ENCODE data around the gene AXIN1. TPM values are rescaled to one million over a fixed set of nuclear protein-coding genes. Genes with fewer than 3 reads are reported as not detected.

The AXIN1 gene
- total RNA-seq, 1 donor from 2014 or later, result 13.5 TPM

GRCh38 chr16:289395-289997, 63.0 kb downstream of the AXIN1 start:
- intact Hi-C loops (cut with DNase I), result no loop called here

DNA sequence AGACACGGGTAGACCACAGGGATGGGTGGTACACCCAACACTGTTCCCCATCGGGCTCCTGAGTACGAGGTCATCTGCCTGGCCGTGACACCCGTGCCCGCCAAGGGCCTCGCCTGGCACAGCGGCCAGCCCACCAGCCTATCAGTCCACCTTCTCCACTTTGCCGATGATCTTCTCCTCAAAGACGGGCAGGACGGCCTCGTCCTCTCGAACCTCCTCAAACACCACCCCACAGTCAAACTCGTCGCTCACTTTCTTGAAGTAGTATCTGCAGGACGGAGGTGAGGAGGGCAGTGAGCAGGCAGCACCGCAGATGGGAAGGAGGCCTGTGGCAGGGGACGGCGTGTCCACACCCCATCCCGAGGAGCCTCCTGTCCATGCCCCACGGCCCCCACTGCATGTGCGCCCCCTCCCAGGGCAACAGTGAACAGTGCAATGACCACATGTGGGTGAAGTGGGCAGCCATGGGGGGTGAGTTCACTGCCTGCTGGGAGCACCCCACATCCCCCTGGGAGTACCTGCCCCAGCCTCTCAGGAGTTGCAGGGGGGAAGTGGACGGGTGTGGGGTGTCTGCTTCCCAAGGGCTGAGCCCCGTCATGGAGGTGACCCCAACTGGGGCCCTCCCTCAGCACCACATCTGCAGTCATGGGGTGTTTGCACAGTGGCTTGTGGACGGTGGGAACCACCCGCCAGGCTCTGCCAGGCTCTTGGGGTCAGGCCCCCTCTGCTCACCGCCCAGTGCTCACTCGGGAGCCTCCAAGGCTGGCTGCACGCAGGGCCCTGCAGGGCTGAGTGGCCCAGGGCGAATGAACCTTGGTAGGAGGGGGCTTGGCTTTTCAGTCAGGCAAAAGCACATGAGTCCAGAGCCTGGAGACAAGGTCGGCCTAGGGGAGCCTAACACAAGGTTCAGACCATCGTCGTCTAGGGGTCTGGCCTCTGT, 64.3 kb downstream of the AXIN1 start:
- intact Hi-C loops (cut with DNase I), result no loop called here
- DNase-seq (ENCODE audit: low spot score), result no peak

More at GRCh38 chr16:289395-289997, 63.0 kb downstream of the AXIN1 start:
- DNase-seq (ENCODE audit: low spot score), result no peak

DNA sequence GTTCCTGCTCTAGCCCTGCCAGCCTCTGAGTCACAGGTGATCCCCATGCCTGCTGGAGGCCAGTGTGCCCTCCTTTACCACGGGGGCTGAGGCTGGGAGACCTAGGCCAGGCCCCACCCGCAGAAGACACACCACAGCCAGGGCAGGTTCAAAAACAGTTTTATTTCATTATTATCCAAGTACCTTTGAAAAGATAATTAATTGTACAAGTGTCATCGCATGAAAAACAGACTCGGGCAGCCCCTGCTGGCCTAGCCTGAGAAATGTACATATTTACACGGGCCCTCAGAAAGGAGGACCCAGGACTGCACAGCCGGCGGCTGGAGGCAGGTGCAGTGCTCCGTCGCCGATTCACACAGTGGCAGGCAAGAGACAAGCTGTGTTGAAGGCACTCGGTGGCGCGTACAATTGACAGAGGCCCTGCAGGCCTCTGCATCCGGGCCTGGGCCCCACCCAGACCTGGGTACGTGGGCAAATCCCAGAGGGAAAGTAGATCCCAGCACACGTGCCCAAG, 65.2 kb downstream of the AXIN1 start:
- DNase-seq (ENCODE audit: low spot score), result no peak
- intact Hi-C loops (cut with DNase I), result no loop called here

GRCh38 chr16:286491-287297, 65.8 kb downstream of the AXIN1 start:
- intact Hi-C loops (cut with DNase I), result no loop called here
- DNase-seq (ENCODE audit: low spot score), result no peak

GRCh38 chr16:285146-286055, 67.1 kb downstream of the AXIN1 start:
- no peak for DNase-seq (ENCODE audit: low spot score)
- intact Hi-C loops (cut with DNase I), result no loop called here

DNA sequence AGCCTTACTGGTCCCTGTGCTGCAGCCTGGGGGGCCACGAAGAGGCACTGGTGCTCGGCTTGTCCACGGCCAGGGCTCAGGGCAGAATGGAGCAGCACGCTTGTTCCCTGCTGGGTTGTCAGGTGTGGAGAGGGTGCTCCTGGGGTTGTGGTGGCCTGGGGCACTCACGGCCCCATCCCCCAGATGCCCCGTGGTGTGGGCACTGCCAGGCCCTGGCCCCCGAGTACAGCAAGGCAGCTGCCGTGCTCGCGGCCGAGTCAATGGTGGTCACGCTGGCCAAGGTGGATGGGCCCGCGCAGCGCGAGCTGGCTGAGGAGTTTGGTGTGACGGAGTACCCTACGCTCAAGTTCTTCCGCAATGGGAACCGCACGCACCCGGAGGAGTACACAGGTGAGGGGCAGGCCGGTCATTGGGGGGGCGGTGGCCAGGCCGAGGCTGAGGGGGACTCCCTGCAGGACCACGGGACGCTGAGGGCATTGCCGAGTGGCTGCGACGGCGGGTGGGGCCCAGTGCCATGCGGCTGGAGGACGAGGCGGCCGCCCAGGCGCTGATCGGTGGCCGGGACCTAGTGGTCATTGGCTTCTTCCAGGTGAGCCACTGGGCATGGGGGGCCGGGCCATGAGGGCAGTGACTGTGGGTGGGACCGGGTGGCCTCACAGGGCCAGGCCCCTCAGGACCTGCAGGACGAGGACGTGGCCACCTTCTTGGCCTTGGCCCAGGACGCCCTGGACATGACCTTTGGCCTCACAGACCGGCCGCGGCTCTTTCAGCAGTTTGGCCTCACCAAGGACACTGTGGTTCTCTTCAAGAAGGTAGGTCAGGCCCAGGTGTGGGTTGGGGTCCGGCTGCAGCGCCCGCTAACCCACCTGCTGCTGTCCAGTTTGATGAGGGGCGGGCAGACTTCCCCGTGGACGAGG, 68.1 kb downstream of the AXIN1 start:
- DNase-seq (ENCODE audit: low spot score), result no peak
- intact Hi-C loops (cut with DNase I), result no loop called here

- no peak for DNase-seq (ENCODE audit: low spot score)
- intact Hi-C loops (cut with DNase I), result no loop called here
Measured at GRCh38 chr16:283033-283805, 69.3 kb downstream of the AXIN1 start, which contains the start of gene PDIA2. TSS of gene PDIA2 (plus strand) at chr16:283164. CDS start at chr16:283170, 6 bp downstream.

DNA sequence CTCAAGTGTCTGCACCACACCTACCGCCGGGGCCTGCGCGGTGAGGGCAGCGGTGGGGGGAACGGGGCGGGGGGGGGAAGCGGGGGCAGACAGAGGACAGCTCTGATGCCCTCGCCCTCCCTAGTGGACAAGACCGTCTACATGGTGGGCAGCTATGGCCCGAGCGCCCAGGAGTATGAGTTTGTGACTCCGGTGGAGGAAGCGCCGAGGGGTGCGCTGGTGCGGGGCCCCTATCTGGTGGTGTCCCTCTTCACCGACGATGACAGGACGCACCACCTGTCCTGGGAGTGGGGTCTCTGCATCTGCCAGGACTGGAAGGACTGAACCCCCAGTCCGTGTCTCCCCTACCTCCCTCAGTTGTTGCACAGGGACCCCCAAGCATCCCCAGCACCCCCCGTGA, 70.0 kb downstream of the AXIN1 start:
- intact Hi-C loops (cut with DNase I), result no loop called here
- no peak for DNase-seq (ENCODE audit: low spot score)

DNA sequence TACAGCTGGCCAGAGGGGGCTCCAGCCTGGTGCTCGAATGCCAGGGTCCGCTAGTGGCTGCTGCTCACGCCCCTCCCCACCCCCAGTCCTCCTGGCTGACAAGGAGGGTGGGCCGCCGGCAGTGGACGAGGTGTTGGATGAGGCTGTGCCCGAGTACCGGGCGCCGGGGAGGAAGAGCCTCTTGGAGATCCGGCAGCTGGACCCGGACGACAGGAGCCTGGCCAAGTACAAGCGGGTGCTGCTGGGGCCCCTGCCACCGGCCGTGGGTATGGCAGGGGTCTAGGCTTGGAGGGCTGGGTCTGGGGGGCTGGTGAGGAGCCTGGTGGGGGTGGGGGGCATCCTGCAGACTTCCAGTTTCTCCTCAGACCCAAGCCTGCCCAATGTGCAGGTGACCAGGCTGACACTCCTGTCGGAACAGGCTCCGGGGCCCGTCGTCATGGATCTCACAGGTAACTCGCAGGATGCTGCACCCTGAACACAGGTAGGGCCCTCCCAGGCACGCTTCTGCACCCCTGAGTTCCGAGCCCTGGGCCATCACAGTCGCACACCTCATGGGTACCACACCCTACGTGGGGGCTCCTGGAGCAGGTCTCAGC, 70.8 kb downstream of the AXIN1 start:
- DNase-seq (ENCODE audit: low spot score), result no peak
- intact Hi-C loops (cut with DNase I), result no loop called here

- no peak for DNase-seq (ENCODE audit: low spot score)
Measured at GRCh38 chr16:280991-281659, 71.4 kb downstream of the AXIN1 start.

GRCh38 chr16:280552-280951, 72.0 kb downstream of the AXIN1 start, which contains the start of gene ARHGDIG:
TSS of gene ARHGDIG (plus strand) at chr16:280591. CDS start at chr16:280681, 90 bp downstream.
- intact Hi-C loops (cut with DNase I), result no loop called here
- no peak for DNase-seq (ENCODE audit: low spot score)

More at GRCh38 chr16:280991-281659, 71.4 kb downstream of the AXIN1 start:
- intact Hi-C loops (cut with DNase I), result no loop called here

GRCh38 chr16:280005-280460, 72.5 kb downstream of the AXIN1 start:
- intact Hi-C loops (cut with DNase I), result no loop called here
- DNase-seq (ENCODE audit: low spot score), result no peak

GRCh38 chr16:279531-279930, 73.0 kb downstream of the AXIN1 start:
- no peak for DNase-seq (ENCODE audit: low spot score)
- intact Hi-C loops (cut with DNase I), result no loop called here

GRCh38 chr16:278863-279366, 73.6 kb downstream of the AXIN1 start:
- intact Hi-C loops (cut with DNase I), result no loop called here

GRCh38 chr16:276426-277077, 76.0 kb downstream of the AXIN1 start:
- intact Hi-C loops (cut with DNase I), result no loop called here
- no peak for DNase-seq (ENCODE audit: low spot score)

More at GRCh38 chr16:278863-279366, 73.6 kb downstream of the AXIN1 start:
- no peak for DNase-seq (ENCODE audit: low spot score)

All from cardiac septum (tissue), 1 donor.